HCT116 (cell line): ENCODE results near the gene ARL5A. TPM values are rescaled to one million over a fixed set of nuclear protein-coding genes. Genes with fewer than 3 reads are reported as not detected.

Experiments
- ATAC-seq: fragments of 200-7000 bp; cut with Tn5 transposase; 2 replicates; pipeline ENCODE4 v1.9.1; 2020; ENCODE audit warnings: mild to moderate bottlenecking, moderate library complexity
- BruUV-seq: library from RNA; stranded (reverse); fragments of 400-500 nt; replicated peaks from 2 replicates; lab custom pipeline; 2021; lab: Mats Ljungman, UMichigan
- CTCF ChIA-PET: fragments of 300-600 bp; sonication (Branson Sonifier 250); formaldehyde crosslinking; loops from one replicate; lab custom pipeline; 2021; ENCODE audit warnings: antibody characterized with exemption; lab: Charles Lee
- POLR2A ChIA-PET: fragments of 300-600, 350-600 bp; sonication (Branson Sonifier 250); formaldehyde crosslinking; loops from one replicate; lab custom pipeline; 2021; ENCODE audit warnings: antibody characterized with exemption; lab: Charles Lee
- RAD21 ChIA-PET, 2 experiments: fragments of 300-600 bp; sonication (Branson Sonifier 250); formaldehyde crosslinking; loops; one replicate each; lab custom pipeline; 2023; ENCODE audit warnings: low total read pairs in 2 of 2; ENCODE audit not compliant: uncharacterized antibody in 2 of 2, unreplicated experiment in 2 of 2, low non-redundant PET in 1 of 2; lab: Charles Lee
- DNase-seq: peaks from one replicate; pipeline ENCODE4 v3.0.0-alpha.2; 2010; ENCODE audit warnings: low read depth, low spot score
- H2AFZ ChIP-seq: fragments of 200-600 bp; shearing (Covaris generic), sonication (generic); 2 replicates; pipeline ENCODE4 v1.6.1; 2017; ENCODE audit warnings: low read depth, mixed run types, mixed read lengths, antibody characterized with exemption, low read length; ENCODE audit not compliant: poor library complexity, severe bottlenecking
- H3K27ac ChIP-seq: 2 replicates; pipeline ENCODE4 v1.5.1; 2012; ENCODE audit warnings: low read depth, low read length
- H3K27me3 ChIP-seq: fragments of 200-600 bp; sonication (generic); 2 replicates; pipeline ENCODE4 v1.6.1; 2016; ENCODE audit warnings: mixed run types, low read length, mixed read lengths; ENCODE audit not compliant: insufficient read depth
- H3K36me3 ChIP-seq, 2 experiments: fragments of 200-500 bp in 1 of 2; fragments of 200-600 bp in 1 of 2; sonication (Bioruptor generic) in 1 of 2; sonication (generic) in 1 of 2; 2 replicates each; pipeline versions ENCODE4 v1.5.1 to v1.6.1; 2014 to 2016; ENCODE audit warnings: low read length in 2 of 2, inconsistent platforms in 1 of 2, mixed read lengths in 1 of 2, mixed run types in 1 of 2; ENCODE audit not compliant: insufficient read depth in 2 of 2, control insufficient read depth in 1 of 2
- H3K4me1 ChIP-seq, 2 experiments: fragments of 200-600 bp in 1 of 2; sonication (generic) in 1 of 2; 2 replicates each; pipeline versions ENCODE4 v1.5.1 to v1.6.1; 2012 to 2017; ENCODE audit warnings: low read length in 2 of 2, inconsistent platforms in 1 of 2, mild to moderate bottlenecking in 1 of 2, mixed read lengths in 1 of 2, mixed run types in 1 of 2, moderate library complexity in 1 of 2; ENCODE audit not compliant: insufficient read depth in 2 of 2, control insufficient read depth in 1 of 2
- H3K4me2 ChIP-seq: fragments of 200-600 bp; sonication (generic); 2 replicates; pipeline ENCODE4 v1.6.1; 2017; ENCODE audit warnings: mixed run types, low read length, mixed read lengths
- H3K4me3 ChIP-seq, 2 experiments: fragments of 200-600 bp in 1 of 2; sonication (generic) in 1 of 2; replicated peaks in 1 of 2; 2 replicates each; pipeline ENCODE4 v1.5.1; 2011 to 2016; ENCODE audit warnings: low read length in 2 of 2, control low read depth in 1 of 2, low read depth in 1 of 2, mild to moderate bottlenecking in 1 of 2, mixed read lengths in 1 of 2, mixed run types in 1 of 2
- H3K79me2 ChIP-seq: fragments of 200-600 bp; sonication (generic); 2 replicates; pipeline ENCODE4 v1.6.1; 2017; ENCODE audit warnings: mild to moderate bottlenecking, mixed run types, low read length, moderate library complexity, mixed read lengths; ENCODE audit not compliant: insufficient read depth
- H3K9ac ChIP-seq: fragments of 200-600 bp; sonication (generic); 2 replicates; pipeline ENCODE4 v1.6.1; 2016; ENCODE audit warnings: low read length, mixed read lengths
- H3K9me2 ChIP-seq: fragments of 200-600 bp; sonication (generic), shearing (Covaris generic); 2 replicates; pipeline ENCODE4 v1.6.1; 2017; ENCODE audit warnings: mixed run types, mild to moderate bottlenecking, moderate library complexity; ENCODE audit not compliant: insufficient read depth
- H3K9me3 ChIP-seq, 2 experiments: fragments of 200-500 bp in 1 of 2; fragments of 200-600 bp in 1 of 2; sonication (Bioruptor generic) in 1 of 2; sonication (generic) in 1 of 2; 2 replicates each; pipeline ENCODE4 v1.6.1; 2014 to 2017; ENCODE audit warnings: low read length in 2 of 2, mixed read lengths in 2 of 2, inconsistent platforms in 1 of 2, low read depth in 1 of 2, mild to moderate bottlenecking in 1 of 2, mixed run types in 1 of 2, moderate library complexity in 1 of 2; ENCODE audit not compliant: control insufficient read depth in 1 of 2, insufficient read depth in 1 of 2
- H4K20me1 ChIP-seq: fragments of 200-600 bp; sonication (generic), shearing (Covaris generic); 2 replicates; pipeline ENCODE4 v1.6.1; 2017; ENCODE audit warnings: mixed run types, mild to moderate bottlenecking, moderate library complexity; ENCODE audit not compliant: insufficient read depth
- ATF3 ChIP-seq: IDR thresholded peaks from 2 replicates; pipeline ENCODE4 v1.6.1; 2012
- CBX3 ChIP-seq: IDR thresholded peaks from 2 replicates; pipeline ENCODE4 v1.6.1; 2012; ENCODE audit warnings: low read depth
- CTCF ChIP-seq, 3 experiments: fragments of 200-600 bp in 1 of 3; sonication (generic) in 1 of 3; IDR thresholded peaks in 2 of 3; conservative IDR thresholded peaks in 1 of 3; 2 replicates each; pipeline ENCODE4 v1.5.1; 2012 to 2017; ENCODE audit warnings: low read depth in 2 of 3, low read length in 2 of 3, antibody characterized with exemption in 1 of 3, borderline replicate concordance in 1 of 3, control low read depth in 1 of 3, mild to moderate bottlenecking in 1 of 3, mixed read lengths in 1 of 3, mixed run types in 1 of 3, moderate library complexity in 1 of 3; ENCODE audit not compliant: insufficient read depth in 1 of 3
- EZH2 ChIP-seq: fragments of 200-600 bp; sonication (generic); IDR thresholded peaks from 2 replicates; pipeline ENCODE4 v1.6.1; 2017; ENCODE audit warnings: antibody characterized with exemption, mixed run types
- FOSL1 ChIP-seq: IDR thresholded peaks from 2 replicates; pipeline ENCODE4 v1.6.1; 2012; ENCODE audit warnings: low read depth
- POLR2A ChIP-seq: IDR thresholded peaks from 2 replicates; pipeline ENCODE4 v1.7.0; 2011; ENCODE audit warnings: borderline replicate concordance; ENCODE audit not compliant: insufficient read depth, insufficient read length; ENCODE audit errors: extremely low read depth
- RAD21 ChIP-seq: IDR thresholded peaks from 2 replicates; pipeline ENCODE4 v1.6.1; 2012; ENCODE audit warnings: low read depth, mild to moderate bottlenecking
- TCF7L2 ChIP-seq: IDR thresholded peaks from 2 replicates; pipeline ENCODE4 v1.7.0; 2011; ENCODE audit warnings: borderline replicate concordance, inconsistent platforms; ENCODE audit not compliant: insufficient read depth, insufficient read length; ENCODE audit errors: extremely low read depth
- YY1 ChIP-seq: IDR thresholded peaks from 2 replicates; pipeline ENCODE4 v1.6.1; 2011; ENCODE audit warnings: low read length, low read depth, moderate library complexity, mild to moderate bottlenecking; ENCODE audit not compliant: insufficient replicate concordance; ENCODE audit errors: extremely low read depth
- ZFX ChIP-seq: fragments of 450-650 bp; IDR thresholded peaks from 2 replicates; pipeline ENCODE4 v1.6.1; 2017
- ZNF274 ChIP-seq: fragments of 200-500 bp; sonication (Bioruptor generic); IDR thresholded peaks from 2 replicates; pipeline ENCODE4 v1.6.1; 2014; ENCODE audit warnings: mild to moderate bottlenecking, low read depth, low read length, inconsistent platforms
- intact Hi-C: fragments of 100-400 bp; cut with micrococcal nuclease; formaldehyde crosslinking; loops from 2 replicates; pipeline ENCODE4 v1.10.0; 2022
- total RNA-seq: library from RNA; stranded (reverse); gene quantifications from one replicate; pipeline ENCODE4 v1.2.1, GENCODE V29; 2021; ENCODE audit not compliant: unreplicated experiment

The ARL5A gene
- total RNA-seq, 1 experiment from 2014 or later: 74.4 TPM

- Histone ChIP-seq H3K4me3 (no peak overlapping the region), H3K27ac (no peak overlapping the region), H3K9me2 (no peaks in the 10 kb centered on the region), H3K27me3 (no peaks in the 10 kb centered on the region), H4K20me1 (peaks cover 14% of the 10 kb centered on the region; the same call in 1 of the 2 replicates), H2AFZ (no peak overlapping the region), H3K9ac (no peak overlapping the region), H3K4me1 (peaks cover 0 to 16% of the 10 kb centered on the region in 2 experiments; a peak in 3 of 4 replicates), H3K9me3 (no peaks in the 10 kb centered on the region), H3K36me3 (0 out of 4 replicates have a peak, but pooled peaks cover 0 to 7% of the 10 kb centered on the region in 2 experiments), H3K79me2 (peaks cover 79% of the 10 kb centered on the region), H3K4me2 (no peak overlapping the region)
- DNase-seq (no peak), ATAC-seq (no peak)
- ChIA-PET CTCF (no interaction called here), POLR2A (interaction anchor here (1.3 kb wide), 1 partner anchor 11 kb away, joined by 3 read pairs; no protein-coding TSS in a partner anchor), RAD21 (no interaction called here)
- intact Hi-C loops: no loop called here
- no TSS peak for BruUV-seq
- TF ChIP-seq ZNF274: no peak
- no peak for TF ChIP-seq CBX3
- TF ChIP-seq CTCF (IDR thresholded peaks at IDR 0.05 in 2 of 3, conservative IDR thresholded peaks at IDR 0.05 in 1 of 3; ENCODE audit: borderline replicate concordance in 1 of 3, insufficient read depth in 1 of 3, low read depth in 2 of 3, low read length in 2 of 3): no peak
- TF ChIP-seq POLR2A: no peak
- no peak for TF ChIP-seq ZFX
Observed at GRCh38 chr2:151824886-151825285, 3.3 kb downstream of the ARL5A start.

GRCh38 chr2:151823651-151824050 lies 4.6 kb downstream of the ARL5A start:
- Histone ChIP-seq H3K27me3 (no peaks in the 10 kb centered on the region), H3K4me2 (no peak overlapping the region), H3K9me2 (no peaks in the 10 kb centered on the region), H3K9me3 (no peaks in the 10 kb centered on the region), H3K4me3 (no peak overlapping the region), H2AFZ (no peak overlapping the region), H3K36me3 (0 out of 4 replicates have a peak, but pooled peaks cover 0 to 7% of the 10 kb centered on the region in 2 experiments), H4K20me1 (peaks cover 17% of the 10 kb centered on the region; the same call in 1 of the 2 replicates), H3K4me1 (peaks cover 0 to 11% of the 10 kb centered on the region in 2 experiments; a peak in 3 of 4 replicates), H3K79me2 (peaks cover 92% of the 10 kb centered on the region), H3K9ac (no peak overlapping the region), H3K27ac (no peak overlapping the region)
- POLR2A ChIA-PET: no interaction called here
- no peak for DNase-seq
- no peak for TF ChIP-seq YY1
- no peak for TF ChIP-seq EZH2
- TF ChIP-seq ATF3: no peak
- TF ChIP-seq ZNF274: no peak
- no peak for TF ChIP-seq RAD21
- TF ChIP-seq TCF7L2: no peak
- no peak for TF ChIP-seq FOSL1
- CTCF ChIA-PET: no interaction called here
- no peak for ATAC-seq
- no TSS peak for BruUV-seq
- intact Hi-C loops: no loop called here
- RAD21 ChIA-PET: no interaction called here
